ENCODE measurements around the gene WFDC8. TPM values are rescaled to one million over a fixed set of nuclear protein-coding genes. Genes with fewer than 3 reads are reported as not detected.

WFDC8 gene
- total and polyA plus RNA-seq, 2 donors from 2014 or later = not detected

DNA sequence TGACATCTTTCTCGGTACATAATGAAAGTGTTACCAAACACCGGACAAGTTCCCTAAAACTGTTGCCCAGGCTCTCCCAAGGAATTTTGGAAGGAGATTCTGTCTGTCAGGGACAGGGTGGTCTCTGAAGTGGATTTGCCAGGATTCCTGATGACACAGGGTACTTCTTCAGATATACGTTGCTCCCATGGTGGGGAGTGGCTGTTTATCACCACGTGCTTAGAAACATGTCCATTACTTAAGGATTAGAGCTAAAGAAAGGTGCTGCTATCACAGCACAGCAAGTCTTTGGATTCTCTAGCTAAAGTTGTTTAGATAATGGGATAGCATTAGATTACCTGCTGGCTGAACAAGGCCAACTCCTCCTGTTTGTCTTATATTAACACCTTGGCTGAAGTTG lies 70.0 kb downstream of the WFDC8 start:
- Histone ChIP-seq H3K4me3 (ENCODE audit: low read length in 3 of 3) (no peak overlapping the region), H3K27me3 (ENCODE audit: control insufficient read depth, insufficient read depth, low read length) (no peaks in the 10 kb centered on the region), H3K27ac (ENCODE audit: low read depth in 2 of 2, low read length in 2 of 2) (no peak overlapping the region), H3K4me1 (ENCODE audit: control insufficient read depth in 2 of 3, insufficient read depth in 2 of 3, low read depth in 1 of 3, low read length in 3 of 3) (no peaks in the 10 kb centered on the region), H3K36me3 (ENCODE audit: control insufficient read depth in 2 of 3, insufficient read depth in 3 of 3, low read length in 3 of 3) (no peaks in the 10 kb centered on the region), H3K9ac (ENCODE audit: low read length in 3 of 3) (no peak overlapping the region), H3K9me3 (ENCODE audit: control insufficient read depth in 2 of 3, insufficient read depth in 1 of 3, low read length in 3 of 3) (no peaks in the 10 kb centered on the region)
- FAIRE-seq (no peak), DNase-seq (no peak)
- intact Hi-C loops (cut with DNase I) = no loop called here
- TF ChIP-seq, protein P1, sequence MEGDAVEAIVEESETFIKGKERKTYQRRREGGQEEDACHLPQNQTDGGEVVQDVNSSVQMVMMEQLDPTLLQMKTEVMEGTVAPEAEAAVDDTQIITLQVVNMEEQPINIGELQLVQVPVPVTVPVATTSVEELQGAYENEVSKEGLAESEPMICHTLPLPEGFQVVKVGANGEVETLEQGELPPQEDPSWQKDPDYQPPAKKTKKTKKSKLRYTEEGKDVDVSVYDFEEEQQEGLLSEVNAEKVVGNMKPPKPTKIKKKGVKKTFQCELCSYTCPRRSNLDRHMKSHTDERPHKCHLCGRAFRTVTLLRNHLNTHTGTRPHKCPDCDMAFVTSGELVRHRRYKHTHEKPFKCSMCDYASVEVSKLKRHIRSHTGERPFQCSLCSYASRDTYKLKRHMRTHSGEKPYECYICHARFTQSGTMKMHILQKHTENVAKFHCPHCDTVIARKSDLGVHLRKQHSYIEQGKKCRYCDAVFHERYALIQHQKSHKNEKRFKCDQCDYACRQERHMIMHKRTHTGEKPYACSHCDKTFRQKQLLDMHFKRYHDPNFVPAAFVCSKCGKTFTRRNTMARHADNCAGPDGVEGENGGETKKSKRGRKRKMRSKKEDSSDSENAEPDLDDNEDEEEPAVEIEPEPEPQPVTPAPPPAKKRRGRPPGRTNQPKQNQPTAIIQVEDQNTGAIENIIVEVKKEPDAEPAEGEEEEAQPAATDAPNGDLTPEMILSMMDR (IDR thresholded peaks at IDR 0.05; ENCODE audit: borderline replicate concordance, extremely low read depth, insufficient read depth) = no peak

DNA sequence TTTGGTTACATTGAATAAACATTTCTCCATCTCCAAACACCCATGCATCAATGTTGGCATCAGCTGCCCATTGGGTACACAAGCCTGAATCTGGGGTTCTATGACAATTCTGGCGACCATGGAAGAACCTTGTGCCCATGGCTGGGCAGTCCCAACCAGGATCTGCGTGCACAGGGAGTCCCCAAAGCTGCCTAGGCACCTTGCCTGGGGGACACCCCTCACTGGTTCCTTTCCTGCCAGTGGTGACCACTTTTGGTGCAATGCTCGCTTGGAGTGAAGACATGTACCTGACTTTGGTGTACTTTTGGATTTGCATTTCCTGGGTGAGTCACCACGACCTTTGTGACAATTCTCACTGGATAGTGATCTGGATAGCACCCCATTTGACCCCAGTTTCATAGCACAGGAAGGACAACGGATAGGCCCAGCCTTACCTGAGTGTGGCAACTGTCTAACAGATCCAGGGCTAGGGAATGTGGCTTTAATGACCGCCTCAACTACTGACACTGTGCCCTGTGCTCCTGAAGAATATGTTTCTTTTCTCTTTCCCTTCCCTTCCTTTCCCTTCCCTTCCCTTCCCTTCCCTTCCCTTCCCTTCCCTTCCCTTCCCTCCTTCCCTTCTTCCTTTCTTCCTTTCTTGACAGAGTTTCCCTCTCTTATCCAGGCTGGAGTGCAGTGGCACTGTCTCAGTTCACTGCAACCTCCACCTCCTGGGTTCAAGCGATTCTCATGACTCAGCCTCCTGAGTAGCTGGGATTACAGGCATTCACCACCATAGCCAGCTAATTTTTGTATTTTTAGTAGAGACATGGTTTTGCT lies 70.8 kb downstream of the WFDC8 start:
- Histone ChIP-seq H3K4me3 (ENCODE audit: low read length in 3 of 3) (no peak overlapping the region), H3K36me3 (ENCODE audit: control insufficient read depth in 2 of 3, insufficient read depth in 3 of 3, low read length in 3 of 3) (no peaks in the 10 kb centered on the region), H3K9me3 (ENCODE audit: control insufficient read depth in 2 of 3, insufficient read depth in 1 of 3, low read length in 3 of 3) (no peaks in the 10 kb centered on the region), H3K27me3 (ENCODE audit: control insufficient read depth, insufficient read depth, low read length) (no peaks in the 10 kb centered on the region), H3K9ac (ENCODE audit: low read length in 3 of 3) (no peak overlapping the region), H3K27ac (ENCODE audit: low read depth in 2 of 2, low read length in 2 of 2) (no peak overlapping the region), H3K4me1 (ENCODE audit: control insufficient read depth in 2 of 3, insufficient read depth in 2 of 3, low read depth in 1 of 3, low read length in 3 of 3) (no peaks in the 10 kb centered on the region)
- no peak for DNase-seq
- intact Hi-C loops (cut with DNase I) = no loop called here
- FAIRE-seq = no peak
- TF ChIP-seq, protein P1 (IDR thresholded peaks at IDR 0.05; ENCODE audit: borderline replicate concordance, extremely low read depth, insufficient read depth) = no peak

DNA sequence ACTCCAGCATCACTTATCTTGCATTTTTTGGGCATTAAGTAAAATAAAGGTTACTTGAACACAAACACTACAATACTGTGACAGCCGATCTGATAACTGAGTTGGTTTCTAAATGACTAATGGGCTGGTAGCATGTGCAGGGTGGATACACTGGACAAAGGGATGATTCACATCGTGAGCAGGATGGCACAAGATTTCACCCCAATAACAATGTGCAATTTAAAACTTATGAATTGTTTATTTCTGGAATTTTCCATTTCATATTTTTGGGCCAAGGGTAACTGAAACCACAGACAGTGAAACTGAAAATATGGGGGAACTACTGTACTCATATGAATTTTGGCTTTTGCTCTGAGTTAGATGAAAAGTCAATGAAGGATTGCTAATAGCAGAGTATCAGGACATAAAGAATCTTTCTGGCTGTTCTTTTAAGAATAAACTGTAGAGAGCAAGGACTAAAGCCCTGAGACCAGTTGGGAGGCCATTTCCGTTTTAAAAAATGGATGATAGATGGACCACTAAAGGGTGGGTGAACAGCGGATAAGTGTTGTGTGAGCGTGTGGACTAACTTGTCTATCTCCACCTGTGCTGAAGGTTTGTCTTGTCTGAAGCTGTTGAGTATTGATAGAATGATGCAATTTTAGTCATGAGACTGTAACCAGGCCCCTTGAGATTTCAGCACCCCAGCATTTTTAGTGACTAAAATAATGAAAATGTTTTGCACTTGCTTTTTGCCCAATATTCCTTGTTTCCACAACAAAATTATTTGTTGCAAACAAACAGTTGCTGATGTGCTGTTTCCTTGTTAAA lies 71.9 kb downstream of the WFDC8 start:
- intact Hi-C loops (cut with DNase I) = no loop called here
- FAIRE-seq = no peak
- H3K27me3 ChIP-seq (ENCODE audit: control insufficient read depth, insufficient read depth, low read length) = no peaks in the 10 kb centered on the region
- H3K4me3 ChIP-seq (ENCODE audit: low read length in 3 of 3) = no peak overlapping the region
- no peak for DNase-seq
- H3K27ac ChIP-seq (ENCODE audit: low read depth in 2 of 2, low read length in 2 of 2) = no peak overlapping the region
- no peaks in the 10 kb centered on the region for H3K4me1 ChIP-seq (ENCODE audit: control insufficient read depth in 2 of 3, insufficient read depth in 2 of 3, low read depth in 1 of 3, low read length in 3 of 3)
- no peak overlapping the region for H3K9ac ChIP-seq (ENCODE audit: low read length in 3 of 3)
- H3K9me3 ChIP-seq (ENCODE audit: control insufficient read depth in 2 of 3, insufficient read depth in 1 of 3, low read length in 3 of 3) = no peaks in the 10 kb centered on the region
- TF ChIP-seq, protein P1 (IDR thresholded peaks at IDR 0.05; ENCODE audit: borderline replicate concordance, extremely low read depth, insufficient read depth) = no peak
- H3K36me3 ChIP-seq (ENCODE audit: control insufficient read depth in 2 of 3, insufficient read depth in 3 of 3, low read length in 3 of 3) = no peaks in the 10 kb centered on the region

All from kidney (tissue), 14 donors.